H9 (cell line): ENCODE measurements around the gene DCBLD1. TPM values are rescaled to one million over a fixed set of nuclear protein-coding genes. Genes with fewer than 3 reads are reported as not detected.

ENCODE experiments used
- DNase-seq: peaks from one replicate; pipeline ENCODE4 v3.0.0-alpha.2; 2017
- H2AFZ ChIP-seq: one replicate; pipeline ENCODE4 v1.6.1; 2013; ENCODE audit warnings: mild to moderate bottlenecking, low read length, control low read depth, moderate library complexity
- H2AK5ac ChIP-seq: 2 replicates; pipeline ENCODE4 v1.6.1; 2013; ENCODE audit warnings: low read length, control low read depth, mixed read lengths; ENCODE audit not compliant: insufficient read length
- H2BK120ac ChIP-seq: one replicate; pipeline ENCODE4 v1.6.1; 2013; ENCODE audit warnings: low read depth, mild to moderate bottlenecking, low read length, control low read depth, inconsistent platforms; ENCODE audit not compliant: poor library complexity, severe bottlenecking
- H2BK12ac ChIP-seq: 2 replicates; pipeline ENCODE4 v1.6.1; 2013; ENCODE audit warnings: low read length, control low read depth, mixed read lengths, low read depth; ENCODE audit not compliant: insufficient read length
- H2BK15ac ChIP-seq: 2 replicates; pipeline ENCODE4 v1.6.1; 2013; ENCODE audit warnings: low read depth, low read length, control low read depth
- H2BK20ac ChIP-seq: one replicate; pipeline ENCODE4 v1.6.1; 2013; ENCODE audit warnings: low read depth, mild to moderate bottlenecking, low read length, control low read depth, inconsistent platforms; ENCODE audit not compliant: poor library complexity, severe bottlenecking
- H2BK5ac ChIP-seq: 2 replicates; pipeline ENCODE4 v1.6.1; 2013; ENCODE audit warnings: low read length, control low read depth, mixed read lengths; ENCODE audit not compliant: insufficient read length
- H3K14ac ChIP-seq: 2 replicates; pipeline ENCODE4 v1.6.1; 2013; ENCODE audit warnings: low read length, control low read depth; ENCODE audit not compliant: insufficient read depth
- H3K18ac ChIP-seq: 2 replicates; pipeline ENCODE4 v1.6.1; 2013; ENCODE audit warnings: low read depth, mild to moderate bottlenecking, mixed read lengths, low read length, control low read depth; ENCODE audit not compliant: insufficient read length
- H3K23ac ChIP-seq: 2 replicates; pipeline ENCODE4 v1.6.1; 2013; ENCODE audit warnings: low read length, control low read depth, mixed read lengths, low read depth; ENCODE audit not compliant: insufficient read length
- H3K23me2 ChIP-seq: 2 replicates; pipeline ENCODE4 v1.6.1; 2013; ENCODE audit warnings: low read depth, mild to moderate bottlenecking, mixed read lengths, low read length, control low read depth; ENCODE audit not compliant: insufficient read length, poor library complexity, severe bottlenecking
- H3K27ac ChIP-seq: 2 replicates; pipeline ENCODE4 v1.5.1; 2013; ENCODE audit warnings: low read length, control low read depth, mixed read lengths, low read depth; ENCODE audit not compliant: insufficient read length
- H3K27me3 ChIP-seq: 2 replicates; pipeline ENCODE4 v1.6.1; 2013; ENCODE audit warnings: low read length, control low read depth, inconsistent platforms; ENCODE audit not compliant: insufficient read depth
- H3K4ac ChIP-seq: 2 replicates; pipeline ENCODE4 v1.6.1; 2013; ENCODE audit warnings: low read depth, mild to moderate bottlenecking, control low read depth, inconsistent platforms, low read length, moderate library complexity
- H3K4me1 ChIP-seq: 2 replicates; pipeline ENCODE4 v1.6.1; 2013; ENCODE audit warnings: low read length, control low read depth, inconsistent platforms; ENCODE audit not compliant: insufficient read depth
- H3K4me2 ChIP-seq: 2 replicates; pipeline ENCODE4 v1.6.1; 2013; ENCODE audit warnings: low read length, control low read depth, mixed read lengths; ENCODE audit not compliant: insufficient read length, insufficient read depth
- H3K56ac ChIP-seq: 2 replicates; pipeline ENCODE4 v1.6.1; 2013; ENCODE audit warnings: low read depth, mild to moderate bottlenecking, mixed read lengths, low read length, control low read depth; ENCODE audit not compliant: insufficient read length
- H3K79me1 ChIP-seq: 2 replicates; pipeline ENCODE4 v1.6.1; 2013; ENCODE audit warnings: low read depth, mild to moderate bottlenecking, moderate library complexity, low read length, control low read depth, inconsistent platforms; ENCODE audit not compliant: insufficient read depth, poor library complexity, severe bottlenecking
- H3K79me2 ChIP-seq: 2 replicates; pipeline ENCODE4 v1.6.1; 2013; ENCODE audit warnings: low read length, control low read depth, inconsistent platforms; ENCODE audit not compliant: insufficient read depth
- H3K9ac ChIP-seq: 2 replicates; pipeline ENCODE4 v1.6.1; 2013; ENCODE audit warnings: low read length, control low read depth, mixed read lengths; ENCODE audit not compliant: insufficient read length; ENCODE audit errors: extremely low read depth
- H3K9me3 ChIP-seq: one replicate; pipeline ENCODE4 v1.6.1; 2013; ENCODE audit warnings: low read depth, low read length, inconsistent platforms; ENCODE audit not compliant: control insufficient read depth
- H3T11ph ChIP-seq: one replicate; pipeline ENCODE4 v1.6.1; 2013; ENCODE audit warnings: mild to moderate bottlenecking, low read length, control low read depth, inconsistent platforms
- H4K20me1 ChIP-seq: one replicate; pipeline ENCODE4 v1.6.1; 2013; ENCODE audit not compliant: control insufficient read depth, insufficient read length, insufficient read depth
- H4K5ac ChIP-seq: 2 replicates; pipeline ENCODE4 v1.6.1; 2013; ENCODE audit warnings: low read depth, mild to moderate bottlenecking, mixed read lengths, low read length, control low read depth; ENCODE audit not compliant: insufficient read length
- H4K8ac ChIP-seq: replicated peaks from 2 replicates; pipeline ENCODE4 v1.6.1; 2013; ENCODE audit warnings: low read length, control low read depth, mixed read lengths, low read depth; ENCODE audit not compliant: insufficient read length
- H4K91ac ChIP-seq: 2 replicates; pipeline ENCODE4 v1.6.1; 2013; ENCODE audit warnings: low read depth, mild to moderate bottlenecking, moderate library complexity, mixed read lengths, low read length, control low read depth; ENCODE audit not compliant: insufficient read length
- H3K27ac Mint-ChIP-seq, 3 experiments: 2 replicates in 2 of 3; 3 replicates in 1 of 3; pipeline ENCODE4 v1.8.0; 2020 to 2021; ENCODE audit warnings: mixed read lengths in 3 of 3, mild to moderate bottlenecking in 1 of 3, moderate library complexity in 1 of 3
- H3K27me3 Mint-ChIP-seq: 2 replicates; pipeline ENCODE4 v1.8.0; 2021; ENCODE audit warnings: low read depth, mild to moderate bottlenecking, moderate library complexity, mixed read lengths
- H3K36me3 Mint-ChIP-seq, 3 experiments: 2 replicates in 2 of 3; 3 replicates in 1 of 3; pipeline ENCODE4 v1.8.0; 2020 to 2021; ENCODE audit warnings: low read depth in 3 of 3, mixed read lengths in 3 of 3; ENCODE audit not compliant: insufficient read depth in 1 of 3
- H3K4me1 Mint-ChIP-seq, 2 experiments: 2 replicates each; pipeline ENCODE4 v1.8.0; 2020; ENCODE audit warnings: mixed read lengths in 2 of 2
- H3K4me3 Mint-ChIP-seq, 2 experiments: 2 replicates in 1 of 2; 3 replicates in 1 of 2; pipeline ENCODE4 v1.8.0; 2020 to 2021; ENCODE audit warnings: mild to moderate bottlenecking in 2 of 2, mixed read lengths in 2 of 2, moderate library complexity in 1 of 2
- H3K9me3 Mint-ChIP-seq, 2 experiments: 2 replicates in 1 of 2; 3 replicates in 1 of 2; pipeline ENCODE4 v1.8.0; 2020; ENCODE audit warnings: mild to moderate bottlenecking in 2 of 2, mixed read lengths in 2 of 2, moderate library complexity in 1 of 2
- WGBS: extraction: QIAGEN DNeasy Blood & Tissue Kit; methylation state at CpG from one replicate; pipeline ENCODE4 v1.1.7; 2013; ENCODE audit warnings: missing lambda C conversion rate, low lambda C conversion rate, mixed read lengths; ENCODE audit not compliant: insufficient read length; ENCODE audit errors: extremely low coverage; 5-methylcytosine and 5-hydroxymethylcytosine counted together
- total RNA-seq: library from RNA; stranded (reverse); gene quantifications from 2 replicates; pipeline ENCODE4 v1.2.1, GENCODE V29; 2021
- TF ChIP-seq, protein P1 (sequence below): fragments of 200-600 bp; sonication (generic); conservative IDR thresholded peaks from 3 replicates; pipeline ENCODE4 v1.8.0; 2021; ENCODE audit warnings: antibody characterized with exemption, mild to moderate bottlenecking

DCBLD1 gene
- total RNA-seq, 1 experiment from 2014 or later: 10.1 TPM

DNA sequence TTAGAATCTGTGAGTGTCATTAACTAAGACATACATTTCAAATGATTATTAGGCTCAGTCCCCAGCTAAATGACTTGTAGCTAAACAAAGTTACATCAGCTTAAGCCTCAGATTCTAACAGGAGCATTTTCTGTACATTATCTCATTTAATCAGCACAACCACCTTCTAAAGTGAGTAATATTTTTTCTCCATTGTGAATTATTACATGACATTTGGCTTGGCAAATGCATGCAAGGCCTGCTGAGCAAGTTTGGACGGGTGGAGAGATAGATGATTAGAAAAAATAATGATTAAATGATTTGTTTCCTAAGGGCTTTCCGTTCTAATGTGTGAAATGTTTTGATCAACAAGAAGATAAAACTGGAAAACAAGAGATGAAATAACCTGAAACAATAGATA is 20.7 kb downstream of the DCBLD1 start:
- Mint-ChIP-seq H3K4me1 (0 out of 4 replicates have a peak, but pooled peaks cover 0 to 2% of the 10 kb centered on the region in 2 experiments), H3K27ac (no peak overlapping the region), H3K27me3 (no peaks in the 10 kb centered on the region), H3K9me3 (no peaks in the 10 kb centered on the region), H3K4me3 (no peak overlapping the region), H3K36me3 (no peaks in the 10 kb centered on the region)
- H2BK15ac ChIP-seq: no peak overlapping the region
- H3K79me2 ChIP-seq: no peaks in the 10 kb centered on the region
- TF ChIP-seq, protein P1, sequence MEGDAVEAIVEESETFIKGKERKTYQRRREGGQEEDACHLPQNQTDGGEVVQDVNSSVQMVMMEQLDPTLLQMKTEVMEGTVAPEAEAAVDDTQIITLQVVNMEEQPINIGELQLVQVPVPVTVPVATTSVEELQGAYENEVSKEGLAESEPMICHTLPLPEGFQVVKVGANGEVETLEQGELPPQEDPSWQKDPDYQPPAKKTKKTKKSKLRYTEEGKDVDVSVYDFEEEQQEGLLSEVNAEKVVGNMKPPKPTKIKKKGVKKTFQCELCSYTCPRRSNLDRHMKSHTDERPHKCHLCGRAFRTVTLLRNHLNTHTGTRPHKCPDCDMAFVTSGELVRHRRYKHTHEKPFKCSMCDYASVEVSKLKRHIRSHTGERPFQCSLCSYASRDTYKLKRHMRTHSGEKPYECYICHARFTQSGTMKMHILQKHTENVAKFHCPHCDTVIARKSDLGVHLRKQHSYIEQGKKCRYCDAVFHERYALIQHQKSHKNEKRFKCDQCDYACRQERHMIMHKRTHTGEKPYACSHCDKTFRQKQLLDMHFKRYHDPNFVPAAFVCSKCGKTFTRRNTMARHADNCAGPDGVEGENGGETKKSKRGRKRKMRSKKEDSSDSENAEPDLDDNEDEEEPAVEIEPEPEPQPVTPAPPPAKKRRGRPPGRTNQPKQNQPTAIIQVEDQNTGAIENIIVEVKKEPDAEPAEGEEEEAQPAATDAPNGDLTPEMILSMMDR: no peak
- no peak overlapping the region for H2AFZ ChIP-seq
- no peak overlapping the region for H3K56ac ChIP-seq
- no peaks in the 10 kb centered on the region for H3K4me1 ChIP-seq
- no peak overlapping the region for H3K27ac ChIP-seq
- no peak overlapping the region for H4K5ac ChIP-seq
- H3K18ac ChIP-seq: no peak overlapping the region
- no peaks in the 10 kb centered on the region for H3K9me3 ChIP-seq
- no peak overlapping the region for H4K91ac ChIP-seq
- no peak for DNase-seq
- H3K4ac ChIP-seq: no peak overlapping the region
- H4K20me1 ChIP-seq: no peaks in the 10 kb centered on the region
- no peak overlapping the region for H3K23ac ChIP-seq
- no peak overlapping the region for H3T11ph ChIP-seq
- H2AK5ac ChIP-seq: no peak overlapping the region
- no peaks in the 10 kb centered on the region for H3K23me2 ChIP-seq
- no peak overlapping the region for H2BK5ac ChIP-seq
- H3K14ac ChIP-seq: no peak overlapping the region
- no peak overlapping the region for H2BK120ac ChIP-seq
- no peak overlapping the region for H2BK12ac ChIP-seq
- H3K27me3 ChIP-seq: no peaks in the 10 kb centered on the region
- no peak overlapping the region for H3K4me2 ChIP-seq
- no peaks in the 10 kb centered on the region for H3K79me1 ChIP-seq
- no peak overlapping the region for H2BK20ac ChIP-seq
- WGBS: 100% methylated on average over 1 of the region's 2 CpGs
- no peak overlapping the region for H3K9ac ChIP-seq
- no peak overlapping the region for H4K8ac ChIP-seq
